ENCODE data around the gene ICAM4. TPM values are rescaled to one million over a fixed set of nuclear protein-coding genes. Genes with fewer than 3 reads are reported as not detected.
A peak's percentile ranks its signal among the peaks of the same experiment; 100 is the strongest.

The ICAM4 gene
- total and polyA plus RNA-seq, 9 of the 15 experiments (the other 6 are each of a cell fraction or from before 2014, with no cell fraction given): 14.1 to 86.1 (median 29.6) TPM

DNA sequence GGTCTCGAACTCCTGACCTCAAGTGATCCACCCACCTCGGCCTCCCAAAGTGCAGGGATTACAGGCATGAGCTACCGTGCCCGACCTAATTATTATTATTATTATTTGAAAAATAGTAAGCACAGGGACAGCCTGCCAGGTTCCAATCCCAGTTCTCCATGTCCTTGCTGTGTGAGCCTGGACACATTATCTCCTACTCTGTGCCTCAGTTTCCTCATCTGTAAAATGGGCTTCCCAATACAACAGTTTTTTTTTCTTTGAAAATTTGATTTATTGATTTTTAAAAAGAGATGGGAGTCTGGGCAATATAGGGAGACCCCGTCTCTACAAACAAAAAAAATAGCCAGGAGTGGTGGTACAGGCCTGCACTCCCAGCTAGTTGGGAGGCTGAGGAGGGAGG, 19.6 kb downstream of the ICAM4 start (continued):
- TF ChIP-seq RBM25 (IDR thresholded peaks at IDR 0.05; ENCODE audit: low read depth, low read length, severe bottlenecking): peak; percentile 95
- peak; percentile 19 for TF ChIP-seq CHD4 (IDR thresholded peaks at IDR 0.05; ENCODE audit: insufficient read depth, insufficient replicate concordance, low read depth, low read length, poor library complexity, severe bottlenecking)
- TF ChIP-seq NR2C1 (IDR thresholded peaks at IDR 0.05): 0 out of 2 replicates have a peak, but pooled peaks have one; percentile 9
- TF ChIP-seq NR2C1 (tag; IDR thresholded peaks at IDR 0.05): no peak

DNA sequence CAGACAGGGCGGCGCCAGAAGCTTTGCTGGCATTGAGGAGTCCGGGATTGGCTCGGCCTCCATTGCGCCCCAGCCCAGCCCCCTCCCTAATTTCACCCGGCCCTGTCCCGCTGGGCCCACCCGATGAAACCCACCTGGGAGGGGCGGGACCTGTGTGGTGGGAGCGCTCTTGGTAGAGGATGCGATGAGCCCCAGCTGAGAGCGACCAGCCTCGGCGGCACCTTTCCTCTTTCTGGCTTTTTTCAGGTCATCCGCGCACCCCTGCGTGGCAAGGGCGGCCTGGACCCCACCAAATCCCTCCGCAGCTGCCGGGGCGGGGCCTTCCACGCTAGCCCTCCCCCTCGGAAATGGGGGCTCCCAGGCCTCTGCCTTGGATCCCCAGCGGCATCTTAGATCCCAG, 22.7 kb downstream of the ICAM4 start, which contains the start of gene ZGLP1:
ZGLP1 (minus strand) TSS at position 393 of the 400 bp plus-strand sequence.
- H3K4me3 ChIP-seq: no peak within 1 kb of the TSS
- H3K36me3 ChIP-seq (ENCODE audit: control insufficient read depth, insufficient read depth, low read length): peaks cover 37% of the 10 kb centered on the region; the same call in 1 of the 3 replicates
- POLR2A ChIA-PET: interaction anchor here (1.7 kb wide), 1 partner anchor 11 kb away, joined by 4 read pairs; no protein-coding TSS in a partner anchor
- H2AFZ ChIP-seq (ENCODE audit: low read depth, low read length): no peak within 1 kb of the TSS
- in situ Hi-C loops (cut with MboI) (no loop called here), intact Hi-C loops (cut with micrococcal nuclease) (no loop called here)
- no peak within 1 kb of the TSS for H3K4me2 ChIP-seq (ENCODE audit: insufficient read depth, low read length)
- FAIRE-seq (no peak), DNase-seq (ENCODE audit: extremely low read depth in 1 of 4, low spot score in 3 of 4) (no peak), ATAC-seq (no peak)
- TF ChIP-seq ZNF696 (CRISPR knock-in tag; conservative IDR thresholded peaks at IDR 0.05) (no peak), ZNF449 (CRISPR knock-in tag; IDR thresholded peaks at IDR 0.05) (no peak), POLR2A (conservative IDR thresholded peaks at IDR 0.05) (no peak), TCF3 (CRISPR knock-in tag; IDR thresholded peaks at IDR 0.05) (no peak), POLR2G (IDR thresholded peaks at IDR 0.05; ENCODE audit: low read depth, low read length) (peak; percentile 33), CTCF (IDR thresholded peaks at IDR 0.05 in 2 of 3, conservative IDR thresholded peaks at IDR 0.05 in 1 of 3; ENCODE audit: insufficient read depth in 2 of 3, low read depth in 1 of 3, low read length in 3 of 3) (no peak), POLR2AphosphoS2 (IDR thresholded peaks at IDR 0.05; ENCODE audit: low read length) (no peak)
- peaks cover 18 to 47% of the 10 kb centered on the region in 2 experiments; a peak in 4 of 5 replicates for H3K4me1 ChIP-seq (replicated peaks in 1 of 2; ENCODE audit: control insufficient read depth in 2 of 2, insufficient read depth in 2 of 2, low read length in 2 of 2)
- H3K79me2 ChIP-seq (ENCODE audit: control insufficient read depth, insufficient read depth, low read length): peaks cover 7% of the 10 kb centered on the region; the same call in 2 of the 3 replicates
- no TSS peak for BruUV-seq (replicated peaks)
- 96% methylated on average over 14 of the region's 24 CpGs for WGBS (ENCODE audit: insufficient coverage, low coverage, missing lambda C conversion rate)
- peak within 1 kb of the TSS in 1 of 2 experiments; percentile 70; a peak in 2 of 4 replicates for H3K9ac ChIP-seq (ENCODE audit: insufficient read depth in 1 of 2, low read depth in 2 of 2, low read length in 2 of 2)
- no peaks in the 10 kb centered on the region for H3K9me1 ChIP-seq (ENCODE audit: control insufficient read depth, insufficient read depth, low read length)
- no peaks in the 10 kb centered on the region for H3K27me3 ChIP-seq (ENCODE audit: control insufficient read depth in 2 of 2, insufficient read depth in 2 of 2, low read length in 2 of 2)
- H3K27ac ChIP-seq (ENCODE audit: extremely low read depth, low read depth, low read length): no peak within 1 kb of the TSS
- no peaks in the 10 kb centered on the region for H4K20me1 ChIP-seq (replicated peaks; ENCODE audit: control insufficient read depth, insufficient read depth, low read length)
- CTCF ChIA-PET (ENCODE audit: low intra/inter-chr PET ratio): no interaction called here
- H3K9me3 ChIP-seq (replicated peaks; ENCODE audit: control insufficient read depth, insufficient read depth, low read depth, low read length): no peaks in the 10 kb centered on the region
